OCI-LY1 (cell line): ENCODE measurements around the gene PTPRT.

Experiments used
- H2AFZ ChIP-seq: fragments of 200-600 bp; sonication (generic), shearing (Covaris generic); 2 replicates; pipeline ENCODE4 v1.6.0; 2014; ENCODE audit warnings: antibody characterized with exemption, mild to moderate bottlenecking, low read length
- H3F3A ChIP-seq: fragments of 200-600 bp; sonication (generic), shearing (Covaris generic); 2 replicates; pipeline ENCODE4 v1.6.0; 2014; ENCODE audit warnings: mild to moderate bottlenecking, antibody characterized with exemption, low read length, moderate library complexity; ENCODE audit not compliant: insufficient read depth
- H3K27ac ChIP-seq: fragments of 200-600 bp; sonication (generic); 2 replicates; pipeline ENCODE4 v1.5.1; 2014; ENCODE audit warnings: low read length, mixed run types, mild to moderate bottlenecking, low read depth; ENCODE audit not compliant: poor library complexity, severe bottlenecking
- H3K27me3 ChIP-seq: fragments of 200-600 bp; sonication (generic); 2 replicates; pipeline ENCODE4 v1.6.0; 2014; ENCODE audit warnings: antibody characterized with exemption, mild to moderate bottlenecking, low read length, moderate library complexity; ENCODE audit not compliant: insufficient read depth
- H3K36me3 ChIP-seq: fragments of 200-600 bp; sonication (generic); 2 replicates; pipeline ENCODE4 v1.6.1; 2014; ENCODE audit warnings: mild to moderate bottlenecking, antibody characterized with exemption, low read length, moderate library complexity, mixed read lengths; ENCODE audit not compliant: insufficient read depth
- H3K4me1 ChIP-seq: fragments of 200-600 bp; sonication (generic); 2 replicates; pipeline ENCODE4 v1.5.1; 2014; ENCODE audit warnings: mild to moderate bottlenecking, low read length, moderate library complexity; ENCODE audit not compliant: insufficient read depth, severe bottlenecking
- H3K4me2 ChIP-seq: fragments of 200-600 bp; sonication (generic), shearing (Covaris generic); 2 replicates; pipeline ENCODE4 v1.6.1; 2014; ENCODE audit warnings: low read length
- H3K4me3 ChIP-seq: fragments of 200-600 bp; sonication (generic); 2 replicates; pipeline ENCODE4 v1.5.1; 2014; ENCODE audit warnings: low read length, low read depth, mild to moderate bottlenecking, mixed read lengths; ENCODE audit not compliant: poor library complexity, severe bottlenecking
- H3K79me2 ChIP-seq: fragments of 200-600 bp; shearing (Covaris generic); 2 replicates; pipeline ENCODE4 v1.6.1; 2016; ENCODE audit warnings: mixed run types, low read length, mixed read lengths; ENCODE audit not compliant: insufficient read depth
- H3K9ac ChIP-seq: fragments of 200-600 bp; sonication (generic), shearing (Covaris generic); 2 replicates; pipeline ENCODE4 v1.6.1; 2014; ENCODE audit warnings: mild to moderate bottlenecking, low read length, mixed read lengths
- H3K9me2 ChIP-seq: fragments of 200-600 bp; sonication (generic), shearing (Covaris generic); 2 replicates; pipeline ENCODE4 v1.6.1; 2014; ENCODE audit warnings: low read depth, mild to moderate bottlenecking, low read length, mixed read lengths
- H3K9me3 ChIP-seq: fragments of 200-600 bp; shearing (Covaris generic); 2 replicates; pipeline ENCODE4 v1.6.1; 2014; ENCODE audit warnings: low read length, mixed read lengths
- H4K20me1 ChIP-seq: fragments of 200-600 bp; sonication (generic), shearing (Covaris generic); 2 replicates; pipeline ENCODE4 v1.6.0; 2016; ENCODE audit warnings: mild to moderate bottlenecking, low read length; ENCODE audit not compliant: insufficient read depth
- CTCF ChIP-seq: fragments of 200-600 bp; sonication (generic), shearing (Covaris generic); IDR thresholded peaks from 2 replicates; pipeline ENCODE4 v1.5.1; 2017; ENCODE audit warnings: mild to moderate bottlenecking, antibody characterized with exemption, low read length, moderate library complexity, mixed read lengths
- EZH2 ChIP-seq: fragments of 200-600 bp; sonication (generic), shearing (Covaris generic); IDR thresholded peaks from 2 replicates; pipeline ENCODE4 v1.8.0; 2017; ENCODE audit warnings: borderline replicate concordance, mixed run types, mild to moderate bottlenecking, antibody characterized with exemption, low read length, moderate library complexity, mixed read lengths

The PTPRT gene

GRCh38 chr20:42261766-42262270 lies 927.9 kb downstream of the PTPRT start:
- H3K4me3 ChIP-seq, result no peak overlapping the region
- no peaks in the 10 kb centered on the region for H3K4me1 ChIP-seq
- no peak overlapping the region for H3K4me2 ChIP-seq
- H3K27me3 ChIP-seq, result no peaks in the 10 kb centered on the region
- no peak overlapping the region for H3K9ac ChIP-seq
- H3K9me3 ChIP-seq, result no peaks in the 10 kb centered on the region
- no peak overlapping the region for H2AFZ ChIP-seq
- no peaks in the 10 kb centered on the region for H3K36me3 ChIP-seq
- no peaks in the 10 kb centered on the region for H3K79me2 ChIP-seq
- no peak for TF ChIP-seq CTCF
- no peak for TF ChIP-seq EZH2
- no peak overlapping the region for H3K27ac ChIP-seq
- H3K9me2 ChIP-seq, result no peaks in the 10 kb centered on the region
- H4K20me1 ChIP-seq, result no peaks in the 10 kb centered on the region
- no peaks in the 10 kb centered on the region for H3F3A ChIP-seq

DNA sequence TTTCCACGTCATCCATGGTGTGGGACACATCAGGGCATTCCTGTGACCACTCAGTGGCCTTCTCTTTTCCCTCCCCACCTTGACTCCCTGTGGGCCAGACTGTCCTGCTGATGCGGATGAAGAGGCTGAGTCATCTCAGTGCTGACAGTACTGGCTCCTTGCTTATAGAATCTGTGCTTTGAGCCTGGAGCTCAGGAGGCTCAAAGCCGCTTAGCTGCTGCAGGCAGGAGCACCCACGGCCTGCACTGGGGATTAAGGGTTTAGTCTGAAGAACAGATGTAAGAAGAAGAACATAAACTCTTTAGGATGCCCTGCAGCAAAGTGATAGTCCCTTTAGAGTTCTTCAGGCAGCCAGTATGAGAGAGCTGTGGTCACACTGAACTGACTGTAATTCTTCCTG lies 929.5 kb downstream of the PTPRT start:
- no peaks in the 10 kb centered on the region for H3F3A ChIP-seq
- H3K4me3 ChIP-seq, result no peak overlapping the region
- H4K20me1 ChIP-seq, result no peaks in the 10 kb centered on the region
- no peak overlapping the region for H3K9ac ChIP-seq
- no peaks in the 10 kb centered on the region for H3K79me2 ChIP-seq
- H2AFZ ChIP-seq, result no peak overlapping the region
- no peaks in the 10 kb centered on the region for H3K27me3 ChIP-seq
- H3K9me2 ChIP-seq, result no peaks in the 10 kb centered on the region
- no peaks in the 10 kb centered on the region for H3K4me1 ChIP-seq
- H3K27ac ChIP-seq, result no peak overlapping the region
- no peak overlapping the region for H3K4me2 ChIP-seq
- no peak for TF ChIP-seq EZH2
- TF ChIP-seq CTCF, result no peak
- no peaks in the 10 kb centered on the region for H3K36me3 ChIP-seq
- no peaks in the 10 kb centered on the region for H3K9me3 ChIP-seq

DNA sequence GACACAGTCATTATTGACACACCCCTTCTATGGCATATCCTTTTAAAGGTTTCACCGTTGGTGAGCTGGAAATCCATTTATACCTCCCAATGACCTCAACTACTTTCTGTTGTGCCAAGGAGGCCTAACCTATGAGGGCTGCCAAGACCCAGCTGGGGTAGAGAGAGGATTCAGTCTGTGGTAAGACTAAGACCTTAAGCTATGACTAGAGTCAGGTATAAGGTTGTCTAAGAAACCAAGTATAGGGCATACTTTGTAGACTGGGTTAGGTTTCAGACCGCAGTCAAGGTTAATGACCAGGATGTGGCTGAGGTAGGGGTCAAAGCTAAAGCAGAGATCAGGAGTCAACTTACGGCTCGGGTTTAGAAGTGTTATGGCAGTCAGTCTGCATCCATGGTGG lies 930.3 kb downstream of the PTPRT start:
- H3K27me3 ChIP-seq, result no peaks in the 10 kb centered on the region
- TF ChIP-seq EZH2 (no peak), CTCF (no peak)
- no peaks in the 10 kb centered on the region for H3K36me3 ChIP-seq
- no peaks in the 10 kb centered on the region for H4K20me1 ChIP-seq
- H3K9ac ChIP-seq, result no peak overlapping the region
- no peak overlapping the region for H2AFZ ChIP-seq
- H3K9me2 ChIP-seq, result no peaks in the 10 kb centered on the region
- no peaks in the 10 kb centered on the region for H3K79me2 ChIP-seq
- H3K4me1 ChIP-seq, result no peaks in the 10 kb centered on the region
- no peak overlapping the region for H3K27ac ChIP-seq
- H3F3A ChIP-seq, result no peaks in the 10 kb centered on the region
- no peak overlapping the region for H3K4me2 ChIP-seq
- no peak overlapping the region for H3K4me3 ChIP-seq
- H3K9me3 ChIP-seq, result no peaks in the 10 kb centered on the region
